DMS 273 (cell line): Measurements from ENCODE around the gene UBE2I.
"Not testable (repeated sequence)": the region's sequence is repeated elsewhere in the genome, so short reads cannot be mapped to it uniquely, and the experiment has no call there.

Experiments used
- DNase-seq: peaks from one replicate; lab custom pipeline; 2025; ENCODE audit not compliant: unreplicated experiment; lab: John Stamatoyannopoulos, UW

The UBE2I gene

GRCh38 chr16:1308977-1309885 is at the start of gene UBE2I:
UBE2I (plus strand) TSS chr16:1309636; CDS start chr16:1314031, 4,395 bp downstream.
- peak; percentile 99 for DNase-seq

GRCh38 chr16:1259760-1260068 is 49.7 kb upstream of the UBE2I start:
- no peak for DNase-seq

GRCh38 chr16:1260101-1260680 is 49.2 kb upstream of the UBE2I start:
- no peak for DNase-seq

- DNase-seq, result peak; percentile 57
Measured at GRCh38 chr16:1261131-1261892, 48.1 kb upstream of the UBE2I start.

- DNase-seq, result no peak
Measured at GRCh38 chr16:1262210-1262845, 47.1 kb upstream of the UBE2I start.

GRCh38 chr16:1262846-1263221 is 46.6 kb upstream of the UBE2I start:
- no peak for DNase-seq

- DNase-seq, result no peak
Measured at GRCh38 chr16:1263591-1264344, 45.7 kb upstream of the UBE2I start.

- no peak for DNase-seq
Measured at GRCh38 chr16:1264345-1265089, 44.9 kb upstream of the UBE2I start.

- DNase-seq, result no peak
Measured at GRCh38 chr16:1265090-1265630, 44.3 kb upstream of the UBE2I start.

- DNase-seq, result no peak
Measured at GRCh38 chr16:1265826-1266225, 43.6 kb upstream of the UBE2I start.

GRCh38 chr16:1269418-1269817 is 40.0 kb upstream of the UBE2I start:
- DNase-seq, result not testable (repeated sequence)

GRCh38 chr16:1271380-1271723 is 38.1 kb upstream of the UBE2I start:
- DNase-seq, result no peak

GRCh38 chr16:1271724-1272413 is 37.6 kb upstream of the UBE2I start:
- DNase-seq, result peak; percentile 91

- peak; percentile 63 for DNase-seq
Measured at GRCh38 chr16:1272453-1273198, 36.8 kb upstream of the UBE2I start.

GRCh38 chr16:1273816-1274215 is 35.6 kb upstream of the UBE2I start:
- no peak for DNase-seq

- no peak for DNase-seq
Measured at GRCh38 chr16:1274767-1275166, 34.7 kb upstream of the UBE2I start.

- no peak for DNase-seq
Measured at GRCh38 chr16:1275791-1276579, 33.5 kb upstream of the UBE2I start.

GRCh38 chr16:1276580-1276878 is 32.9 kb upstream of the UBE2I start:
- DNase-seq, result no peak
